ENCODE data around the gene GALNT14. TPM values are rescaled to one million over a fixed set of nuclear protein-coding genes. Genes with fewer than 3 reads are reported as not detected.

GALNT14 gene
- total RNA-seq, 4 donors from 2014 or later = 0.15 to 0.62 (median 0.35) TPM; not detected in 1

GRCh38 chr2:31027549-31027948 lies 110.7 kb downstream of the GALNT14 start:
- no peaks in the 10 kb centered on the region for H3K36me3 ChIP-seq
- peaks cover 11% of the 10 kb centered on the region for H3K27me3 ChIP-seq
- peaks cover 0 to 9% (median 0%) of the 10 kb centered on the region in 3 donors for H3K9me3 ChIP-seq
- 70 to 87% methylated on average over 3 of the region's 5 CpGs for WGBS, 2 donors (ENCODE audit: low coverage in 1 of 2)
- no peaks in the 10 kb centered on the region for H3K4me1 ChIP-seq
- no peak overlapping the region for H3K4me3 ChIP-seq
- ATAC-seq = no peak
- TF ChIP-seq EP300 (IDR thresholded peaks at IDR 0.05) (no peak), POLR2AphosphoS5 (IDR thresholded peaks at IDR 0.05) (no peak), POLR2A (IDR thresholded peaks at IDR 0.05) (no peak), CTCF (IDR thresholded peaks at IDR 0.05) (no peak)
- H3K27ac ChIP-seq = no peak overlapping the region

GRCh38 chr2:31023541-31023940 lies 114.7 kb downstream of the GALNT14 start:
- Histone ChIP-seq H3K27me3 (peaks cover 6% of the 10 kb centered on the region), H3K4me1 (no peaks in the 10 kb centered on the region), H3K4me3 (no peak overlapping the region), H3K36me3 (no peaks in the 10 kb centered on the region), H3K27ac (no peak overlapping the region), H3K9me3 (no peaks in the 10 kb centered on the region)
- WGBS, 2 donors (ENCODE audit: low coverage in 1 of 2) = 43 to 67% methylated on average over 2 to 3 of the region's 3 CpGs
- TF ChIP-seq POLR2AphosphoS5 (IDR thresholded peaks at IDR 0.05) (no peak), CTCF (IDR thresholded peaks at IDR 0.05) (no peak), EP300 (IDR thresholded peaks at IDR 0.05) (no peak), POLR2A (IDR thresholded peaks at IDR 0.05) (no peak)
- no peak for ATAC-seq

- ATAC-seq = no peak
- Histone ChIP-seq H3K27me3 (no peaks in the 10 kb centered on the region), H3K27ac (no peak overlapping the region), H3K9me3 (no peaks in the 10 kb centered on the region), H3K4me3 (no peak overlapping the region), H3K36me3 (no peaks in the 10 kb centered on the region), H3K4me1 (no peaks in the 10 kb centered on the region)
- TF ChIP-seq CTCF (IDR thresholded peaks at IDR 0.05) (no peak), EP300 (IDR thresholded peaks at IDR 0.05) (no peak), POLR2AphosphoS5 (IDR thresholded peaks at IDR 0.05) (no peak), POLR2A (IDR thresholded peaks at IDR 0.05) (no peak)
- 61% methylated on average over 4 of the region's 4 CpGs; no CpG with 5 or more reads in 1 of the 2 donors for WGBS, 2 donors (ENCODE audit: low coverage in 1 of 2)
Measured at GRCh38 chr2:31020713-31021112, 117.5 kb downstream of the GALNT14 start.

- Histone ChIP-seq H3K4me3 (no peak overlapping the region), H3K27me3 (peaks cover 8% of the 10 kb centered on the region), H3K9me3 (no peaks in the 10 kb centered on the region), H3K36me3 (no peaks in the 10 kb centered on the region), H3K4me1 (no peaks in the 10 kb centered on the region), H3K27ac (no peak overlapping the region)
- 85 to 93% methylated on average over 5 to 6 of the region's 6 CpGs for WGBS, 2 donors (ENCODE audit: low coverage in 1 of 2)
- no peak for ATAC-seq
- TF ChIP-seq EP300 (IDR thresholded peaks at IDR 0.05) (no peak), POLR2AphosphoS5 (IDR thresholded peaks at IDR 0.05) (no peak), POLR2A (IDR thresholded peaks at IDR 0.05) (no peak), CTCF (IDR thresholded peaks at IDR 0.05) (no peak)
Measured at GRCh38 chr2:31018280-31018679, 120.0 kb downstream of the GALNT14 start.

- Histone ChIP-seq H3K27ac (no peak overlapping the region), H3K27me3 (peaks cover 17% of the 10 kb centered on the region), H3K4me1 (no peaks in the 10 kb centered on the region), H3K4me3 (no peak overlapping the region), H3K36me3 (no peaks in the 10 kb centered on the region), H3K9me3 (no peaks in the 10 kb centered on the region)
- ATAC-seq = no peak
- WGBS, 2 donors (ENCODE audit: low coverage in 1 of 2) = 96 to 100% methylated on average over 4 to 5 of the region's 5 CpGs
- TF ChIP-seq EP300 (IDR thresholded peaks at IDR 0.05) = no peak
- TF ChIP-seq POLR2A (IDR thresholded peaks at IDR 0.05) = no peak
- TF ChIP-seq CTCF (IDR thresholded peaks at IDR 0.05) = no peak
- no peak for TF ChIP-seq POLR2AphosphoS5 (IDR thresholded peaks at IDR 0.05)
Measured at GRCh38 chr2:31016648-31017047, 121.6 kb downstream of the GALNT14 start.

All from gastroesophageal sphincter (tissue), 4 donors.